Mesodermal cell (in vitro differentiated cells): Measurements from ENCODE around the gene JAKMIP1. TPM values are rescaled to one million over a fixed set of nuclear protein-coding genes. Genes with fewer than 3 reads are reported as not detected.

Experiments used
- H3K27ac ChIP-seq: 2 replicates; pipeline ENCODE4 v1.7.0; 2013; ENCODE audit warnings: mild to moderate bottlenecking, low read depth, low read length, moderate library complexity; ENCODE audit not compliant: severe bottlenecking
- H3K36me3 ChIP-seq: 2 replicates; pipeline ENCODE4 v1.7.1; 2013; ENCODE audit warnings: mild to moderate bottlenecking, low read length, moderate library complexity; ENCODE audit not compliant: control insufficient read depth, insufficient read depth
- H3K4me1 ChIP-seq: one replicate; pipeline ENCODE4 v1.7.1; 2013; ENCODE audit warnings: mild to moderate bottlenecking, low read length; ENCODE audit not compliant: insufficient read depth, control insufficient read depth, poor library complexity, severe bottlenecking
- H3K4me3 ChIP-seq: 2 replicates; pipeline ENCODE4 v1.7.0; 2013; ENCODE audit warnings: low read length, control low read depth, mild to moderate bottlenecking; ENCODE audit not compliant: insufficient read depth, poor library complexity, severe bottlenecking; ENCODE audit errors: extremely low read depth
- H3K9me3 ChIP-seq: 2 replicates; pipeline ENCODE4 v1.7.1; 2013; ENCODE audit warnings: mild to moderate bottlenecking, low read length, moderate library complexity; ENCODE audit not compliant: control insufficient read depth
- WGBS, 2 experiments: methylation state at CpG; one replicate each; pipeline ENCODE4 v1.1.5; 2013; ENCODE audit warnings: missing lambda C conversion rate in 2 of 2; ENCODE audit not compliant: insufficient coverage in 2 of 2; 5-methylcytosine and 5-hydroxymethylcytosine counted together
- polyA plus RNA-seq, 2 experiments: library from polyadenylated mRNA; stranded (reverse); fragments of 50-300 nt; gene quantifications; one replicate each; pipeline ENCODE4 v1.2.3, GENCODE V29; 2013

The JAKMIP1 gene
- 0.66 TPM for polyA plus RNA-seq (2013, experiment 1 of 2)
- polyA plus RNA-seq (2013, experiment 2 of 2), result not detected

- Histone ChIP-seq H3K27ac (no peak within 1 kb of the TSS), H3K36me3 (no peaks in the 10 kb centered on the region), H3K9me3 (no peaks in the 10 kb centered on the region), H3K4me3 (peak within 1 kb of the TSS; percentile 50), H3K4me1 (no peaks in the 10 kb centered on the region)
- 1% methylated on average over 70 of the region's 107 CpGs for WGBS, 2 experiments
These were observed at the start of gene JAKMIP1 for GRCh38 chr4:6200011-6200921. JAKMIP1 (minus strand) TSS chr4:6200549; CDS start chr4:6112850, 87,699 bp downstream.

GRCh38 chr4:6248394-6248793 lies 48.0 kb upstream of the JAKMIP1 start:
- Histone ChIP-seq H3K27ac (no peak overlapping the region), H3K4me1 (no peaks in the 10 kb centered on the region), H3K36me3 (no peaks in the 10 kb centered on the region), H3K9me3 (no peaks in the 10 kb centered on the region), H3K4me3 (no peak overlapping the region)
- 74 to 78% methylated on average over 10 of the region's 10 CpGs for WGBS, 2 experiments

GRCh38 chr4:6246170-6246634 lies 45.9 kb upstream of the JAKMIP1 start:
- H3K36me3 ChIP-seq, result no peaks in the 10 kb centered on the region
- H3K4me3 ChIP-seq, result no peak overlapping the region
- no peak overlapping the region for H3K27ac ChIP-seq
- H3K9me3 ChIP-seq, result no peaks in the 10 kb centered on the region
- no peaks in the 10 kb centered on the region for H3K4me1 ChIP-seq
- 76 to 90% methylated on average over 6 to 8 of the region's 9 CpGs for WGBS, 2 experiments

- Histone ChIP-seq H3K27ac (no peak overlapping the region), H3K4me3 (no peak overlapping the region), H3K4me1 (no peaks in the 10 kb centered on the region), H3K9me3 (no peaks in the 10 kb centered on the region), H3K36me3 (no peaks in the 10 kb centered on the region)
- 86 to 87% methylated on average over 54 to 67 of the region's 67 CpGs for WGBS, 2 experiments
These were observed 45.2 kb upstream of the JAKMIP1 start for GRCh38 chr4:6245246-6246169.

GRCh38 chr4:6242271-6243029 lies 42.1 kb upstream of the JAKMIP1 start:
- H3K27ac ChIP-seq, result no peak overlapping the region
- no peaks in the 10 kb centered on the region for H3K4me1 ChIP-seq
- no peak overlapping the region for H3K4me3 ChIP-seq
- H3K9me3 ChIP-seq, result no peaks in the 10 kb centered on the region
- no peaks in the 10 kb centered on the region for H3K36me3 ChIP-seq
- WGBS, 2 experiments, result 91 to 98% methylated on average over 7 to 8 of the region's 12 CpGs

GRCh38 chr4:6241062-6241845 lies 40.9 kb upstream of the JAKMIP1 start:
- Histone ChIP-seq H3K36me3 (no peaks in the 10 kb centered on the region), H3K4me3 (no peak overlapping the region), H3K4me1 (no peaks in the 10 kb centered on the region), H3K9me3 (no peaks in the 10 kb centered on the region), H3K27ac (no peak overlapping the region)
- 83 to 91% methylated on average over 7 to 13 of the region's 16 CpGs for WGBS, 2 experiments

GRCh38 chr4:6239968-6240367 lies 39.6 kb upstream of the JAKMIP1 start:
- Histone ChIP-seq H3K9me3 (no peaks in the 10 kb centered on the region), H3K4me1 (no peaks in the 10 kb centered on the region), H3K4me3 (no peak overlapping the region), H3K27ac (no peak overlapping the region), H3K36me3 (no peaks in the 10 kb centered on the region)
- WGBS, 2 experiments, result 86 to 89% methylated on average over 9 to 11 of the region's 11 CpGs

GRCh38 chr4:6239486-6239885 lies 39.1 kb upstream of the JAKMIP1 start:
- Histone ChIP-seq H3K4me3 (no peak overlapping the region), H3K27ac (no peak overlapping the region), H3K36me3 (no peaks in the 10 kb centered on the region), H3K9me3 (no peaks in the 10 kb centered on the region), H3K4me1 (no peaks in the 10 kb centered on the region)
- 82 to 92% methylated on average over 7 to 8 of the region's 8 CpGs for WGBS, 2 experiments

- H3K27ac ChIP-seq, result no peak overlapping the region
- no peak overlapping the region for H3K4me3 ChIP-seq
- no peaks in the 10 kb centered on the region for H3K4me1 ChIP-seq
- 87 to 93% methylated on average over 6 to 10 of the region's 12 CpGs for WGBS, 2 experiments
- no peaks in the 10 kb centered on the region for H3K9me3 ChIP-seq
- H3K36me3 ChIP-seq, result no peaks in the 10 kb centered on the region
These were observed 36.6 kb upstream of the JAKMIP1 start for GRCh38 chr4:6236816-6237390.
